SW480 (cell line): ENCODE data around the gene LMNTD2.

ENCODE experiments used
- DNase-seq: peaks from one replicate; pipeline ENCODE4 v3.0.0-alpha.2; 2016; ENCODE audit warnings: low spot score

The LMNTD2 gene

GRCh38 chr11:560305-561147 lies at the start of gene LMNTD2, which contains the start of gene RASSF7:
Gene LMNTD2, minus strand, starts transcription at chr11:560738. Its CDS starts 22 bp downstream, at chr11:560716.
Gene RASSF7, plus strand, starts transcription at chr11:560970. Its CDS starts 799 bp downstream, at chr11:561769.
- peak; percentile 86 for DNase-seq

GRCh38 chr11:609341-609811 lies 48.8 kb upstream of the LMNTD2 start:
- DNase-seq = no peak

- DNase-seq = no peak
Measured at GRCh38 chr11:608791-609251, 48.3 kb upstream of the LMNTD2 start.

- no peak for DNase-seq
Measured at GRCh38 chr11:607971-608659, 47.6 kb upstream of the LMNTD2 start.

GRCh38 chr11:607020-607780 lies 46.7 kb upstream of the LMNTD2 start:
- DNase-seq = no peak

- DNase-seq = no peak
Measured at GRCh38 chr11:606245-606644, 45.7 kb upstream of the LMNTD2 start.

- DNase-seq = no peak
Measured at GRCh38 chr11:605286-606129, 45.0 kb upstream of the LMNTD2 start.

GRCh38 chr11:603154-603553 lies 42.6 kb upstream of the LMNTD2 start:
- no peak for DNase-seq

GRCh38 chr11:601573-602245 lies 41.2 kb upstream of the LMNTD2 start:
- no peak for DNase-seq

GRCh38 chr11:598005-598680 lies 37.6 kb upstream of the LMNTD2 start:
- DNase-seq = no peak

GRCh38 chr11:597166-597725 lies 36.7 kb upstream of the LMNTD2 start:
- DNase-seq = no peak

GRCh38 chr11:596374-596773 lies 35.8 kb upstream of the LMNTD2 start:
- DNase-seq = no peak

GRCh38 chr11:595400-595799 lies 34.9 kb upstream of the LMNTD2 start:
- DNase-seq = no peak

- no peak for DNase-seq
Measured at GRCh38 chr11:593347-593746, 32.8 kb upstream of the LMNTD2 start.

- no peak for DNase-seq
Measured at GRCh38 chr11:592918-593317, 32.4 kb upstream of the LMNTD2 start.

- DNase-seq = no peak
Measured at GRCh38 chr11:592501-592900, 32.0 kb upstream of the LMNTD2 start.

- no peak for DNase-seq
Measured at GRCh38 chr11:590997-591396, 30.5 kb upstream of the LMNTD2 start.

- DNase-seq = no peak
Measured at GRCh38 chr11:589798-590197, 29.3 kb upstream of the LMNTD2 start.

- DNase-seq = no peak
Measured at GRCh38 chr11:587978-588380, 27.4 kb upstream of the LMNTD2 start.

GRCh38 chr11:587546-587945 lies 27.0 kb upstream of the LMNTD2 start:
- no peak for DNase-seq
